Measurements from ENCODE around the gene PRDM13.
A peak's percentile ranks its signal among the peaks of the same experiment; 100 is the strongest.

Gene PRDM13

GRCh38 chr6:99606656-99607415 is at the start of gene PRDM13:
PRDM13 (plus strand) TSS chr6:99606833; CDS start chr6:99607035, 202 bp downstream.
- no peak for TF ChIP-seq ZFX (IDR thresholded peaks at IDR 0.05; ENCODE audit: borderline replicate concordance)
- no peak for TF ChIP-seq CTCF (IDR thresholded peaks at IDR 0.05)
- H3K27ac ChIP-seq = no peak within 1 kb of the TSS

- TF ChIP-seq ZFX (IDR thresholded peaks at IDR 0.05; ENCODE audit: borderline replicate concordance) (no peak), CTCF (IDR thresholded peaks at IDR 0.05) (no peak)
- no peak overlapping the region for H3K27ac ChIP-seq
Observed at GRCh38 chr6:99559057-99559456, 47.6 kb upstream of the PRDM13 start.

GRCh38 chr6:99560668-99561067 is 46.0 kb upstream of the PRDM13 start:
- TF ChIP-seq ZFX (IDR thresholded peaks at IDR 0.05; ENCODE audit: borderline replicate concordance) (no peak), CTCF (IDR thresholded peaks at IDR 0.05) (no peak)

GRCh38 chr6:99563056-99563723 is 43.4 kb upstream of the PRDM13 start:
- peak overlapping the region; percentile 34 for H3K27ac ChIP-seq
- no peak for TF ChIP-seq CTCF (IDR thresholded peaks at IDR 0.05)
- TF ChIP-seq ZFX (IDR thresholded peaks at IDR 0.05; ENCODE audit: borderline replicate concordance) = no peak

More at GRCh38 chr6:99560668-99561067, 46.0 kb upstream of the PRDM13 start:
- H3K27ac ChIP-seq = no peak overlapping the region

- TF ChIP-seq CTCF (IDR thresholded peaks at IDR 0.05) (no peak), ZFX (IDR thresholded peaks at IDR 0.05; ENCODE audit: borderline replicate concordance) (no peak)
- H3K27ac ChIP-seq = peak within 1 kb of the TSS; percentile 88
Observed at GRCh38 chr6:99568103-99568933, 38.3 kb upstream of the PRDM13 start, which contains the start of gene CCNC. CCNC (minus strand) TSS chr6:99568660; CDS start chr6:99568527, 133 bp downstream.

GRCh38 chr6:99573980-99574617 is 32.5 kb upstream of the PRDM13 start:
- H3K27ac ChIP-seq = no peak overlapping the region
- TF ChIP-seq ZFX (IDR thresholded peaks at IDR 0.05; ENCODE audit: borderline replicate concordance) (no peak), CTCF (IDR thresholded peaks at IDR 0.05) (no peak)
